DND-41 (cell line): ENCODE data around the gene MLLT11.

Experiments used
- ATAC-seq: fragments of 200-7000 bp; cut with Tn5 transposase; 3 replicates; pipeline ENCODE4 v1.9.1; 2021; ENCODE audit warnings: low read depth; ENCODE audit not compliant: insufficient read depth
- DNase-seq: peaks from one replicate; pipeline ENCODE4 v3.0.0-alpha.2; 2020
- H2AFZ ChIP-seq: 2 replicates; pipeline ENCODE4 v1.6.0; 2012; ENCODE audit warnings: low read depth, low read length
- H3K27ac ChIP-seq: 2 replicates; pipeline ENCODE4 v1.5.1; 2012; ENCODE audit warnings: low read length, inconsistent platforms
- H3K27me3 ChIP-seq: fragments of 200-600 bp; sonication (generic); 2 replicates; pipeline ENCODE4 v1.6.0; 2012; ENCODE audit warnings: low read length, mild to moderate bottlenecking, inconsistent platforms; ENCODE audit not compliant: insufficient read depth, poor library complexity
- H3K36me3 ChIP-seq: 2 replicates; pipeline ENCODE4 v1.5.1; 2012; ENCODE audit warnings: low read length, inconsistent platforms; ENCODE audit not compliant: insufficient read depth
- H3K4me1 ChIP-seq: 2 replicates; pipeline ENCODE4 v1.5.1; 2012; ENCODE audit warnings: mild to moderate bottlenecking, low read length; ENCODE audit not compliant: insufficient read depth
- H3K4me2 ChIP-seq: 2 replicates; pipeline ENCODE4 v1.6.0; 2012; ENCODE audit warnings: mild to moderate bottlenecking, moderate library complexity, low read length, inconsistent platforms; ENCODE audit not compliant: insufficient read depth
- H3K4me3 ChIP-seq, 2 experiments: fragments of 200-600 bp in 1 of 2; shearing (Covaris generic) in 1 of 2; 2 replicates each; pipeline ENCODE4 v1.5.1; 2012 to 2016; ENCODE audit warnings: inconsistent platforms in 2 of 2, low read length in 2 of 2, mild to moderate bottlenecking in 2 of 2, low read depth in 1 of 2, moderate library complexity in 1 of 2
- H3K79me2 ChIP-seq: 2 replicates; pipeline ENCODE4 v1.6.0; 2012; ENCODE audit warnings: low read length, inconsistent platforms; ENCODE audit not compliant: insufficient read depth
- H3K9ac ChIP-seq: 2 replicates; pipeline ENCODE4 v1.6.0; 2012; ENCODE audit warnings: low read depth, mild to moderate bottlenecking, inconsistent platforms, low read length, moderate library complexity
- H3K9me3 ChIP-seq: 2 replicates; pipeline ENCODE4 v1.5.1; 2012; ENCODE audit warnings: low read length, moderate library complexity, mild to moderate bottlenecking, inconsistent platforms; ENCODE audit not compliant: insufficient read depth, severe bottlenecking
- H4K20me1 ChIP-seq: 2 replicates; pipeline ENCODE4 v1.6.0; 2012; ENCODE audit warnings: low read length; ENCODE audit not compliant: insufficient read depth
- EZH2 ChIP-seq: IDR thresholded peaks from 3 replicates; pipeline ENCODE4 v1.6.1; 2012; ENCODE audit warnings: borderline replicate concordance, low read depth, mild to moderate bottlenecking, moderate library complexity, low read length, inconsistent platforms; ENCODE audit not compliant: severe bottlenecking
- TF ChIP-seq, protein P1 (sequence below): IDR thresholded peaks from 2 replicates; pipeline ENCODE4 v1.5.1; 2012; ENCODE audit warnings: borderline replicate concordance, low read length, moderate library complexity, mild to moderate bottlenecking; ENCODE audit not compliant: poor library complexity, severe bottlenecking; ENCODE audit errors: extremely low read depth

MLLT11 gene

DNA sequence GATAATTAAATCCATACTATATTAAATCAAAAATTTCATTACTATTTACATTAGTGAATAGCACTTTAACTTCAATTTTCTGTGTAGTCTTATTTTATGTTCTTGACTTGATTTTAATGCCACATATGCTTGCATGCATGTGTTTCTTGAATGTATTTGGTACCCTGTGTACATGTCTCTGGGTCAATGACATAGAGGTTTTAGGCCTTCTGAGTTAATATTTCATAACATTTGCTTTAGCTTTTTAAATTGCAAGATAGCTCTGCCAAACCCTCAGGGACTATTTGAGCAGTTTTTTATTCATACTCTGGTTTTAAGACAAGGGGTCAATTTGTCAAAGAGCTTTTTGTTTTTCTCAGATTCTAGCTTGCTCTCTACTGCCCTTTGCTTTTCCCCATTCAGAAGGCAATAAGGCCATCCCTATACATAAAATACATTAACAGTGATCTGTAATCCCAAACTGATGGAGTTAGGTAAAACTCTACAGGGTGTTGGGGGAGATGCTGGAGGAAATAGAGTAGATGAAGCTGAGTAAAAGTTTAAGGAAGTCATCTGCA is 5.0 kb downstream of the MLLT11 start:
- H3K27me3 ChIP-seq = no peaks in the 10 kb centered on the region
- DNase-seq = no peak
- TF ChIP-seq, protein P1, sequence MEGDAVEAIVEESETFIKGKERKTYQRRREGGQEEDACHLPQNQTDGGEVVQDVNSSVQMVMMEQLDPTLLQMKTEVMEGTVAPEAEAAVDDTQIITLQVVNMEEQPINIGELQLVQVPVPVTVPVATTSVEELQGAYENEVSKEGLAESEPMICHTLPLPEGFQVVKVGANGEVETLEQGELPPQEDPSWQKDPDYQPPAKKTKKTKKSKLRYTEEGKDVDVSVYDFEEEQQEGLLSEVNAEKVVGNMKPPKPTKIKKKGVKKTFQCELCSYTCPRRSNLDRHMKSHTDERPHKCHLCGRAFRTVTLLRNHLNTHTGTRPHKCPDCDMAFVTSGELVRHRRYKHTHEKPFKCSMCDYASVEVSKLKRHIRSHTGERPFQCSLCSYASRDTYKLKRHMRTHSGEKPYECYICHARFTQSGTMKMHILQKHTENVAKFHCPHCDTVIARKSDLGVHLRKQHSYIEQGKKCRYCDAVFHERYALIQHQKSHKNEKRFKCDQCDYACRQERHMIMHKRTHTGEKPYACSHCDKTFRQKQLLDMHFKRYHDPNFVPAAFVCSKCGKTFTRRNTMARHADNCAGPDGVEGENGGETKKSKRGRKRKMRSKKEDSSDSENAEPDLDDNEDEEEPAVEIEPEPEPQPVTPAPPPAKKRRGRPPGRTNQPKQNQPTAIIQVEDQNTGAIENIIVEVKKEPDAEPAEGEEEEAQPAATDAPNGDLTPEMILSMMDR = no peak
- no peak for TF ChIP-seq EZH2

DNA sequence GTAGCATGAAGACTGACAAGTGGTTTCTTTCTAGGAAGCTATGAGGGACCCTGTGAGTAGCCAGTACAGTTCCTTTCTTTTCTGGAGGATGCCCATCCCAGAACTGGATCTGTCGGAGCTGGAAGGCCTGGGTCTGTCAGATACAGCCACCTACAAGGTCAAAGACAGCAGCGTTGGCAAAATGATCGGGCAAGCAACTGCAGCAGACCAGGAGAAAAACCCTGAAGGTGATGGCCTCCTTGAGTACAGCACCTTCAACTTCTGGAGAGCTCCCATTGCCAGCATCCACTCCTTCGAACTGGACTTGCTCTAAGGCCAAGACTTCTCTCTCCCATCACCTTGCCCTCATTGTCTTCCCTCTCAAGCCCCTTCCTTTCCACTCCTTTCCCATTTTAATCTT is 7.0 kb downstream of the MLLT11 start:
- Histone ChIP-seq H3K36me3 (peaks cover 48% of the 10 kb centered on the region), H4K20me1 (peaks cover 3% of the 10 kb centered on the region; the same call in 1 of the 2 replicates), H3K79me2 (peaks cover 90% of the 10 kb centered on the region), H3K27me3 (no peaks in the 10 kb centered on the region), H3K9ac (no peak overlapping the region), H3K9me3 (no peaks in the 10 kb centered on the region), H3K4me3 (no peak overlapping the region), H3K4me2 (no peak overlapping the region), H3K4me1 (peaks cover 79% of the 10 kb centered on the region), H2AFZ (no peak overlapping the region), H3K27ac (no peak overlapping the region)
- ATAC-seq (no peak), DNase-seq (no peak)
- TF ChIP-seq, protein P1 = no peak
- TF ChIP-seq EZH2 = no peak

More for the DNA sequence above, 5.0 kb downstream of the MLLT11 start:
- Histone ChIP-seq H3K9me3 (no peaks in the 10 kb centered on the region), H3K4me3 (no peak overlapping the region), H4K20me1 (peaks cover 3% of the 10 kb centered on the region; the same call in 1 of the 2 replicates), H3K27ac (no peak overlapping the region), H3K36me3 (peaks cover 48% of the 10 kb centered on the region), H2AFZ (no peak overlapping the region), H3K4me1 (peaks cover 82% of the 10 kb centered on the region), H3K4me2 (peak overlapping the region; percentile 54; the same call in 1 of the 2 replicates), H3K9ac (no peak overlapping the region; the same call in 1 of the 2 replicates), H3K79me2 (peaks cover 98% of the 10 kb centered on the region)
- no peak for ATAC-seq

- ATAC-seq = no peak
- Histone ChIP-seq H4K20me1 (peaks cover 3% of the 10 kb centered on the region; the same call in 1 of the 2 replicates), H3K36me3 (peaks cover 47% of the 10 kb centered on the region), H3K27me3 (no peaks in the 10 kb centered on the region), H2AFZ (no peak overlapping the region), H3K79me2 (peaks cover 80% of the 10 kb centered on the region), H3K4me3 (no peak overlapping the region), H3K4me1 (peaks cover 62% of the 10 kb centered on the region), H3K9me3 (no peaks in the 10 kb centered on the region), H3K27ac (peak overlapping the region; percentile 1; the same call in 1 of the 2 replicates), H3K9ac (peak overlapping the region; percentile 84; the same call in 1 of the 2 replicates), H3K4me2 (peak overlapping the region; percentile 78)
- no peak for DNase-seq
- TF ChIP-seq, protein P1 = no peak
- no peak for TF ChIP-seq EZH2
Observed at GRCh38 chr1:151069103-151069486, 8.9 kb downstream of the MLLT11 start.
